Endothelial cell of umbilical vein (primary cell): ENCODE results near the gene FAM193A. TPM values are rescaled to one million over a fixed set of nuclear protein-coding genes. Genes with fewer than 3 reads are reported as not detected.

Source experiments
- BruUV-seq: library from RNA; stranded (reverse); fragments of 400-500 nt; replicated peaks from 2 replicates; lab custom pipeline; 2021; lab: Mats Ljungman, UMichigan
- CTCF ChIA-PET: fragments of 300-600, 350-600 bp; sonication (Branson Sonifier 250); formaldehyde crosslinking; loops from one replicate; lab custom pipeline; 2021; ENCODE audit warnings: antibody characterized with exemption, inconsistent platforms; lab: Charles Lee
- POLR2A ChIA-PET: fragments of 300-600, 350-600 bp; sonication (Branson Sonifier 250); formaldehyde crosslinking; loops from one replicate; lab custom pipeline; 2021; ENCODE audit warnings: antibody characterized with exemption, inconsistent platforms; lab: Charles Lee
- DNase-seq: peaks from one replicate; pipeline ENCODE4 v3.0.0-alpha.2; 2011; ENCODE audit warnings: low read depth, low spot score
- FAIRE-seq: peaks from 2 replicates; lab custom pipeline; 2011; peaks lifted over from hg19 to GRCh38; lab: Jason Lieb, UNC
- H2AFZ ChIP-seq: 2 replicates; pipeline ENCODE4 v1.6.0; 2012; ENCODE audit warnings: low read depth, low read length, control low read depth, inconsistent platforms
- H3K27ac ChIP-seq: 2 replicates; pipeline ENCODE4 v1.5.1; 2011; ENCODE audit warnings: low read depth, mild to moderate bottlenecking, control low read depth, low read length, moderate library complexity; ENCODE audit not compliant: insufficient read depth
- H3K27me3 ChIP-seq, 2 experiments: 2 replicates each; pipeline versions ENCODE4 v1.6.0 to v1.6.1; 2011; ENCODE audit warnings: low read length in 2 of 2, mixed read lengths in 1 of 2; ENCODE audit not compliant: control insufficient read depth in 2 of 2, insufficient read depth in 2 of 2
- H3K36me3 ChIP-seq, 2 experiments: 2 replicates in 1 of 2; 3 replicates in 1 of 2; pipeline ENCODE4 v1.5.1; 2011; ENCODE audit warnings: low read length in 2 of 2, mild to moderate bottlenecking in 1 of 2, moderate library complexity in 1 of 2; ENCODE audit not compliant: control insufficient read depth in 2 of 2, insufficient read depth in 2 of 2; ENCODE audit errors: extremely low read depth in 1 of 2
- H3K4me1 ChIP-seq: 3 replicates; pipeline ENCODE4 v1.5.1; 2011; ENCODE audit warnings: mild to moderate bottlenecking, low read length; ENCODE audit not compliant: control insufficient read depth, insufficient read depth; ENCODE audit errors: extremely low read depth
- H3K4me2 ChIP-seq: 2 replicates; pipeline ENCODE4 v1.6.1; 2011; ENCODE audit warnings: low read length, control low read depth, mixed read lengths; ENCODE audit not compliant: insufficient read depth
- H3K4me3 ChIP-seq, 3 experiments: fragments of 200-600 bp in 1 of 3; sonication (generic), shearing (Covaris generic) in 1 of 3; replicated peaks in 1 of 3; 2 replicates each; pipeline ENCODE4 v1.5.1; 2011 to 2016; ENCODE audit warnings: control low read depth in 3 of 3, low read length in 3 of 3, mild to moderate bottlenecking in 2 of 3, inconsistent platforms in 1 of 3, low read depth in 1 of 3, moderate library complexity in 1 of 3; ENCODE audit not compliant: insufficient read depth in 1 of 3
- H3K79me2 ChIP-seq: 2 replicates; pipeline ENCODE4 v1.6.0; 2012; ENCODE audit warnings: low read length, inconsistent platforms; ENCODE audit not compliant: control insufficient read depth, insufficient read depth
- H3K9ac ChIP-seq: replicated peaks from 2 replicates; pipeline ENCODE3; 2011; ENCODE audit warnings: low read length, control low read depth; ENCODE audit not compliant: insufficient read depth; ENCODE audit errors: extremely low read depth
- H3K9me1 ChIP-seq: replicated peaks from 3 replicates; pipeline ENCODE4 v1.6.0; 2011; ENCODE audit warnings: mild to moderate bottlenecking, low read length; ENCODE audit not compliant: control insufficient read depth, insufficient read depth; ENCODE audit errors: extremely low read depth
- H3K9me3 ChIP-seq: replicated peaks from 2 replicates; pipeline ENCODE4 v1.5.1; 2012; ENCODE audit warnings: low read length, inconsistent platforms; ENCODE audit not compliant: control insufficient read depth, insufficient read depth
- H4K20me1 ChIP-seq: replicated peaks from 2 replicates; pipeline ENCODE3; 2011; ENCODE audit warnings: mild to moderate bottlenecking, low read length; ENCODE audit not compliant: control insufficient read depth, insufficient read depth; ENCODE audit errors: extremely low read depth
- EZH2 ChIP-seq: IDR thresholded peaks from 2 replicates; pipeline ENCODE4 v1.6.1; 2012; ENCODE audit warnings: borderline replicate concordance, low read depth, mild to moderate bottlenecking, moderate library complexity, low read length, inconsistent platforms; ENCODE audit not compliant: severe bottlenecking
- FOS ChIP-seq: IDR thresholded peaks from 2 replicates; pipeline ENCODE4 v1.6.1; 2011; ENCODE audit warnings: mild to moderate bottlenecking, low read length, moderate library complexity, borderline replicate concordance; ENCODE audit not compliant: insufficient read depth
- GATA2 ChIP-seq: IDR thresholded peaks from 2 replicates; pipeline ENCODE4 v1.7.0; 2011; ENCODE audit warnings: low read depth, mild to moderate bottlenecking, moderate library complexity, mixed read lengths, low read length; ENCODE audit not compliant: insufficient read length, insufficient read depth
- JUN ChIP-seq: IDR thresholded peaks from 2 replicates; pipeline ENCODE4 v1.6.1; 2011; ENCODE audit warnings: borderline replicate concordance, low read depth; ENCODE audit not compliant: insufficient read length, insufficient read depth
- MYC ChIP-seq: IDR thresholded peaks from one replicate; pipeline ENCODE4 v1.6.1; 2011; ENCODE audit warnings: mild to moderate bottlenecking, low read depth, low read length
- POLR2A ChIP-seq: IDR thresholded peaks from 2 replicates; pipeline ENCODE4 v1.6.1; 2012; ENCODE audit warnings: low read depth, mild to moderate bottlenecking, control low read depth, low read length
- POLR2AphosphoS5 ChIP-seq: IDR thresholded peaks from 2 replicates; pipeline ENCODE4 v1.6.1; 2012; ENCODE audit warnings: low read depth, mild to moderate bottlenecking, control low read depth, low read length, moderate library complexity; ENCODE audit not compliant: insufficient read depth
- dilution Hi-C: fragments of 300-500 bp; cut with MboI; formaldehyde crosslinking; loops from one replicate; pipeline ENCODE4 v1.15.0; 2019; ENCODE audit warnings: low sequenced_read_pairs; ENCODE audit not compliant: extremely low pct_ligation_motif_present
- intact Hi-C: fragments of 100-400 bp; cut with micrococcal nuclease; formaldehyde crosslinking; loops from one replicate; pipeline ENCODE4 v1.10.0; 2022
- polyA plus RNA-seq, 4 experiments: library from polyadenylated mRNA; depleted of rRNA in 3 of 4; stranded (reverse) in 3 of 4; unstranded in 1 of 4; fragments of >200 nt; gene quantifications; 2 replicates each; pipeline versions ENCODE4 v1.2.1 to v1.2.3, GENCODE V29; 2011 to 2012; ENCODE audit warnings: missing spikeins in 1 of 4
- total RNA-seq: library from RNA; stranded (reverse); gene quantifications from 2 replicates; pipeline ENCODE4 v1.2.3, GENCODE V29; 2021
- TF ChIP-seq, protein P1 (sequence below): IDR thresholded peaks from 2 replicates; pipeline ENCODE4 v1.6.1; 2011; ENCODE audit not compliant: insufficient read depth, insufficient read length
- TF ChIP-seq, protein P2 (sequence below), 2 donors: IDR thresholded peaks; 1 replicate in 1 of 2; 2 replicates in 1 of 2; pipeline ENCODE4 v1.5.1; 2011; ENCODE audit warnings: low read length in 2 of 2, mild to moderate bottlenecking in 2 of 2, moderate library complexity in 2 of 2, control low read depth in 1 of 2, inconsistent platforms in 1 of 2, low read depth in 1 of 2; ENCODE audit not compliant: insufficient read depth in 1 of 2; ENCODE audit errors: extremely low read depth in 1 of 2

FAM193A gene
- total and polyA plus RNA-seq, 2 donors (not counting 3 experiments of a cell fraction or from before 2014, with no cell fraction given): 12.3 to 32.1 TPM

DNA sequence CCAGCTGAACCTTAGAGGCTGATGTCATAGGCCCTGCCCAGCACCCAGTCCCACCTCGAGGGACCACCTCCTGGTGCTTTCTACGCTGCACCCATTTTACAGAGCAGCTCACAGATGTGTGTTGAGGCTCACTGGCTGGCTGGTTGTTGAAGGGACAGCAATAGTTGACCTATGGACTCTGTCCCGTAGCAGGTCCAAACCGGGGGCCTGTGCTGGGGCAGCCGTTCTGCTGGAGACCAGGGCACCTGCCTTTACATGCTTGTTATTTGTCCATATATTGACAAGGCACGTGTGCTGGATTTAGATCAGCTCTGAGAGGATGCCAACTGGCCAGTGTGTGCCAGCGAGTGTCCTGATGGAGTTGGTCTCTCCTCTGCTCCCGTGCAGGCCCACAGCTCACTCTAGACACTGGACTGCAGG, 161.6 kb downstream of the FAM193A start:
- no peak for FAIRE-seq
- dilution Hi-C loops (no loop called here), intact Hi-C loops (no loop called here)
- POLR2A ChIA-PET: no interaction called here
- Histone ChIP-seq H3K9ac (no peak overlapping the region), H2AFZ (no peak overlapping the region), H3K4me3 (no peak overlapping the region), H3K36me3 (peaks cover 2 to 54% of the 10 kb centered on the region in 2 experiments), H3K4me2 (no peak overlapping the region), H3K9me1 (no peaks in the 10 kb centered on the region), H3K9me3 (no peaks in the 10 kb centered on the region), H3K27me3 (no peaks in the 10 kb centered on the region), H3K79me2 (no peaks in the 10 kb centered on the region), H3K4me1 (no peaks in the 10 kb centered on the region), H3K27ac (no peak overlapping the region), H4K20me1 (no peaks in the 10 kb centered on the region)
- BruUV-seq: no TSS peak
- CTCF ChIA-PET: no interaction called here
- TF ChIP-seq FOS (no peak), JUN (no peak), POLR2AphosphoS5 (no peak), MYC (no peak), GATA2 (no peak), POLR2A (no peak), EZH2 (no peak)
- TF ChIP-seq, protein P1, sequence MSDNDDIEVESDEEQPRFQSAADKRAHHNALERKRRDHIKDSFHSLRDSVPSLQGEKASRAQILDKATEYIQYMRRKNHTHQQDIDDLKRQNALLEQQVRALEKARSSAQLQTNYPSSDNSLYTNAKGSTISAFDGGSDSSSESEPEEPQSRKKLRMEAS: no peak
- TF ChIP-seq, protein P2, sequence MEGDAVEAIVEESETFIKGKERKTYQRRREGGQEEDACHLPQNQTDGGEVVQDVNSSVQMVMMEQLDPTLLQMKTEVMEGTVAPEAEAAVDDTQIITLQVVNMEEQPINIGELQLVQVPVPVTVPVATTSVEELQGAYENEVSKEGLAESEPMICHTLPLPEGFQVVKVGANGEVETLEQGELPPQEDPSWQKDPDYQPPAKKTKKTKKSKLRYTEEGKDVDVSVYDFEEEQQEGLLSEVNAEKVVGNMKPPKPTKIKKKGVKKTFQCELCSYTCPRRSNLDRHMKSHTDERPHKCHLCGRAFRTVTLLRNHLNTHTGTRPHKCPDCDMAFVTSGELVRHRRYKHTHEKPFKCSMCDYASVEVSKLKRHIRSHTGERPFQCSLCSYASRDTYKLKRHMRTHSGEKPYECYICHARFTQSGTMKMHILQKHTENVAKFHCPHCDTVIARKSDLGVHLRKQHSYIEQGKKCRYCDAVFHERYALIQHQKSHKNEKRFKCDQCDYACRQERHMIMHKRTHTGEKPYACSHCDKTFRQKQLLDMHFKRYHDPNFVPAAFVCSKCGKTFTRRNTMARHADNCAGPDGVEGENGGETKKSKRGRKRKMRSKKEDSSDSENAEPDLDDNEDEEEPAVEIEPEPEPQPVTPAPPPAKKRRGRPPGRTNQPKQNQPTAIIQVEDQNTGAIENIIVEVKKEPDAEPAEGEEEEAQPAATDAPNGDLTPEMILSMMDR (IDR thresholded peaks at IDR 0.05; ENCODE audit: extremely low read depth in 1 of 2, insufficient read depth in 1 of 2, low read depth in 1 of 2, low read length in 2 of 2): no peak
- DNase-seq: no peak
